Activated CD8-positive, alpha-beta memory T cell treated with anti-CD3 and anti-CD28 coated beads, Interleukin-2, amount 50 U/mL, for 4 hours (primary cell): ENCODE results near the gene OR56A4.

ENCODE experiments used
- DNase-seq: peaks from one replicate; pipeline ENCODE4 v3.0.0-alpha.2; 2020

The OR56A4 gene, protein sequence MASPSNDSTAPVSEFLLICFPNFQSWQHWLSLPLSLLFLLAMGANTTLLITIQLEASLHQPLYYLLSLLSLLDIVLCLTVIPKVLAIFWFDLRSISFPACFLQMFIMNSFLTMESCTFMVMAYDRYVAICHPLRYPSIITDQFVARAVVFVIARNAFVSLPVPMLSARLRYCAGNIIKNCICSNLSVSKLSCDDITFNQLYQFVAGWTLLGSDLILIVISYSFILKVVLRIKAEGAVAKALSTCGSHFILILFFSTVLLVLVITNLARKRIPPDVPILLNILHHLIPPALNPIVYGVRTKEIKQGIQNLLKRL

GRCh38 chr11:6006846-6007245, at the start of gene OR56A4:
Gene OR56A4 (minus strand): TSS chr11:6006946. CDS start chr11:6002992, 3,954 bp downstream.
- DNase-seq: no peak

- no peak for DNase-seq
These were observed 48.8 kb upstream of the OR56A4 start for GRCh38 chr11:6055569-6055968.

DNA sequence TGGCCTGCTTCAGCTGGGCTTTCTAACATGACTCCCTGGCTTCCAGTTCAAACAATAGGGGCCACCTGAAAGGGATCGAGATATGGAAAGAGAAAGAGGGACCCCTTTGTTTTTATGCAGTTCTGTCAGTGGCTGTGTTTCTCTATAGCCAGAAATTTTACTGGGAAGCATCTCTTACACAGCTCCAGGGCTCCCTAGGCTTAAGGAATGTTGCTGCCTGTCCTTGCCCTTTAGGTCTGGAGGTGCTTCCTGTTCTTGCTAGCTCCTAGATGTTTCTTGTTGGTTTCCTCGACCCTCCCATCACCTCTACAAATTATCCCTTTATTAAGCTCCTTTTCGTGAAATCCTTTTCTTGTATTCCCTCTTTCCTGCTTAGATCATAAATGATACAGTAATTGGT, 45.6 kb upstream of the OR56A4 start:
- DNase-seq: no peak

DNA sequence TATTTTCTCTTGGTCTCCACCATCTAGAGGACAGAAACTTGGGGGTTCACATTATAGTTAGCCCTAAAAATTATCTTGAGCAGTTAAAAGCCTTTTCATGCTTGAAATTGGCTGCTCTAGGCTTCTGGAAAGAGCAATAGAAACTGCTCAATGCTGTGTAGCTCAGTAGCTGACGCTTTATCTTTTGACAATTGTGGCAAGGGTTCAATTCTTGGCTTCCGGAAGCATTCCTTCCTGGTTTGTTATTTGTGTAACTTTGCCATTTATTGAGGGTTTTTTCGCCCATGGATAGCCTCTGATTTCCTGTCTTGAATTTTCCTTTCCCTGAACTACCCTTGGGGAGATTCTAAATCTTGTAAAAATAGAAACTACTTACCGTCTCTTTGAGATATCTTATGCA, 34.1 kb upstream of the OR56A4 start:
- no peak for DNase-seq

GRCh38 chr11:6030708-6031405, 24.1 kb upstream of the OR56A4 start, which contains the start of gene OR56A1:
Gene OR56A1 (minus strand): TSS chr11:6030758. CDS start chr11:6027692, 3,066 bp downstream.
- DNase-seq: no peak

- no peak for DNase-seq
These were observed 20.8 kb upstream of the OR56A4 start for GRCh38 chr11:6027501-6027900.

GRCh38 chr11:6025056-6025455, 18.3 kb upstream of the OR56A4 start:
- DNase-seq: no peak

GRCh38 chr11:6022956-6023355, 16.2 kb upstream of the OR56A4 start:
- no peak for DNase-seq

- DNase-seq: no peak
These were observed 6.3 kb upstream of the OR56A4 start for GRCh38 chr11:6013042-6013441.

- DNase-seq: no peak
These were observed 5.4 kb upstream of the OR56A4 start for GRCh38 chr11:6012035-6012668.

DNA sequence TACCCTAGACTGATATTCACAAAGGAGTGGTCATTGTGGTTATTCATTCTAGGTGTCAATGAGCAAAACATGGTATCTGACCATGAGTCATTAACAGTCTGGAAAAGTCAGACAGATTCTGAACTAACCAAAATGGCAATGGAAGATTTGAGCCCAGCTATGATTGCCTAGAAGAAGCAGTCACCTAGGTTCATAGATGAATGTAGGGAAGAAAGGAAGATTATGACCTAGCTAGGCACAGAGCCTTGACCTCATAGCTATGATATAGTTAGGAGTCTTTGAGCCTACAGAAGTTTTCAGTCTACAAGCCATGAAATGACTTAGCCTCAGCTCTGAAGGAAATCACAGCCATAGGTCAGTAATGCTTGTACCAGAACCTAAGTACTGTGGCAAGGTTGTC, 351 bp downstream of the OR56A4 start:
- no peak for DNase-seq

- no peak for DNase-seq
These were observed 4.5 kb downstream of the OR56A4 start for GRCh38 chr11:6002202-6002699.

- DNase-seq: no peak
These were observed 12.0 kb downstream of the OR56A4 start for GRCh38 chr11:5994791-5995190.

DNA sequence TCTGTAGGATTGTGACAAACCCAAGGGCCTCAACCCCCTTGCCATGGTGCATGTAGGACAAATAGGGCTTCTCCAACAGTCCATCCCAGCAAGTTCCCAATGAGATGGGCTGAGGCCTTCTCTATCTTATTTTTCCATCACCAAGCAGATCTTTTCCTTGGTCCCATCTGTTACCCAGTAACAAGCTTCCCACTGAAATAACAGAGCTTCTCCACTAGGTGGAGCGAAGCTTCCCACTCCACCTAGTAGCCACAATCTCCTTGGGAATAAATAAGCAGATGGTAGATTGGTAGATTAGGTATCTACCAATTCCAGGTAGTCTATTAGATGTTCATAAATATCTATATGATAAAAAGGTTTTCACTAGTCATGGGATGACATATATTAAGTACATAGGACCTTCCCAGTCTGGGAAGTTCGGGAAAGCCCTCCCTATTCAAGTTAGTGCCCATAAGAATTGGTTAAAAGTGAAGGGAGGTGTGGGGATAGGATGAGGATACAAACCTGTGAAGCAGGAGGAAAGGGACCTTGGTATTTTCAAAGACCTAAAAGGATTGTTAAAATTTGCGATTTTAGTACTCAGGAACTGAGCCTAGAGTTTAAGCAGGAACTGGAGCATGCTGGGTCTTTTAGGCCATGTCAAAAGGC, 14.0 kb downstream of the OR56A4 start:
- DNase-seq: no peak

DNA sequence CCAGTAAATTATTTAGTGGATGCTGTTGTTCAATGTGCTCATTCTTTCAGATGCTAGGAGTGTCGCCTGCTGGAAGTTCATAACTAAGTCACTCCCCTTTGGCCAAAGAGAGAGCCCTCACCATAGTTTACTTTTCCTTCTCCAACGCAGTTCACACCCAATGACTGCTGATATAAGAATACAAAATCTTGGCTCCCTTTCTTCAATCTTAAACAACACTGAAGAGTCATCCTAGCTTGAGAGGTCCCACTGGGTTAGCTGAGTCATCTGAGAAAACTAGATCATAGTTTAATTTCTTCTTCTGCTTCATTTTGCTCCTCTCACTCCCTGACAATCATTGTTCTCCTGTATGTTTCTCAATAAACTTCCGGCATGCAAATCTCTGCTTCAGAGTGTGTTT, 14.6 kb downstream of the OR56A4 start:
- no peak for DNase-seq

- no peak for DNase-seq
These were observed 17.5 kb downstream of the OR56A4 start for GRCh38 chr11:5989203-5989602.

DNA sequence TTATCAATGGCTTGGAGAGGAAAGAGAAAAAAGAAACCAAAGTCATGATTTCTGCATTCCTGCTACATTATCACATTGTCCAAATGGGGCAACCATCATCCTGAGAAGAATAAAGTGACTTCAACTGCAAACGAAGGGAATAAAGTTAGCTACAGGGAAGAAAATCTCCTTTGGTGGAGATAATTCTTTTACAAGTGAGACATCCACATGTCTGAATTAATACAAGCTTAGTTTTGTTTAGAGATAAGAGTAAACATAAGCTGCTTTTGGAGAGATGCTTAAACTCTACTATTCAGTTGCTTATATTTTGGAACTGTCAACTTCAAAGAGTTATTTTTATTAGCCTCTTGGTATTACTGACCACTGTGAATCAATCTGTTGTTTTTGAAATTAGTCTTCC, 19.9 kb downstream of the OR56A4 start, which contains the start of gene OR52L1:
Gene OR52L1, minus strand, starts transcription at position 101 of the 400 bp plus-strand sequence. Its CDS starts 55 bp downstream, at position 46.
- no peak for DNase-seq

DNA sequence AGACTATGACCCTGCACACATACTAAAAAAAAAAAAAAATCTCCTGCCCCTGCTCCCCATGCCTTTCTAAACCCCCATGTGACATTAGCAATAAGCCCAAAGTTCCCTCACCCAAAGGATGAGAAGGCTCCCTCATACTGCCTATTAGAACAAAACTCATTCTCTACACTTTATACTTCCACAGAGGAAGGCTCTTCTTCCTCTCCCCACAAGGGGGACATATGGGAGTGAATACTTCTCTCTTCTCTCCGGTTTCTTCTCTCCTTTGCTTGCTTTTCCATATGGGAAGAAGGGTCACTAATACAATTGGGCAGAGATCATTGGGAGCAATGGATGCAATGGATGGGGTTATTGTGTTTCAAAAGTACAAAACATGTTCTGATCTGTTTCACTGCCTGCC, 23.3 kb downstream of the OR56A4 start:
- no peak for DNase-seq

DNA sequence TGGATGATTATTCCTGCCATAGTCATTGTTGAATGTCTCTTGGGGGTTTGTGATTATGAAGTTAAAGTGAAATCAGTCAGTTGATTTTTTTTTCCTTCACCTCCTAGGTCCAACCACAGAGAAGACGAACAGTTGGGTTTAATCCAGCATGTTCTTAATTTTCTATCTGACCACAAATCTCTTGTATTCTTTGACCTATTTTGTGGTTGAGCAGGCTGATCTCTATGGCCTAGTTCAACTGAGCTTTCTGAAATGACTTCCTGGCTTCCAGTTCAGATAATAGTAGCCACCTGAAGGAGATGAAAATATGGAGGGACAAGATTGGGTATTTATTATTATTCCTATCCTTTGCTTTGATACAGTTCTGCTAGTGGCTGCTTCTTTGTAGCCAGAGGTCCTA, 33.2 kb downstream of the OR56A4 start:
- no peak for DNase-seq

- DNase-seq: no peak
These were observed 38.4 kb downstream of the OR56A4 start, which contains the start of gene OR56A5 for GRCh38 chr11:5968394-5968793. Gene OR56A5 (minus strand): TSS chr11:5968494. CDS start chr11:5968494, 0 bp downstream.

DNA sequence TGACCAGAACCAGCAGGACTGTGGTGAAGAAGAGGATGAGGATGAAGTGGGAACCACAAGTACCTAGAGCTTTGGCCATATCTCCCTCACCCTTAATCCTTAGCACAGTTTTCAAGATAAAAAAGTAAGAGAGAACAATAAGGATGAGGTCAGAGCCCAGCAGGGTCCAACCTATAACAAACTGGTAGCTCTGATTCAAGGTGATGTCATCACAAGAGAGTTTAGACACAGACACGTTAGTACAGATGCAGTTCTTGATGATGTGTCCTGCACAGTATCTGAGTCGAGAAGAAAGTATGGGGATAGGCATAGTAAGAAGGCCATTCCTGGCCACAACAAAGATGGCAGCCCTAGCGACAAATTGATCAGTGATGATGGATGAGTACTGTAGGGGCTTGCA, 39.0 kb downstream of the OR56A4 start:
- no peak for DNase-seq

- DNase-seq: no peak
These were observed 39.8 kb downstream of the OR56A4 start for GRCh38 chr11:5966958-5967357.
